DOHH2 (cell line): ENCODE measurements around the gene STIP1.

ENCODE experiments used
- H3F3A ChIP-seq: fragments of 200-600 bp; sonication (generic), shearing (Covaris generic); 2 replicates; pipeline ENCODE4 v1.6.0; 2016; ENCODE audit warnings: antibody characterized with exemption, mild to moderate bottlenecking; ENCODE audit not compliant: control insufficient read depth, insufficient read depth
- H3K27ac ChIP-seq: fragments of 200-600 bp; sonication (generic); 2 replicates; pipeline ENCODE4 v1.5.1; 2014; ENCODE audit warnings: low read depth, mild to moderate bottlenecking, low read length, moderate library complexity
- H3K27me3 ChIP-seq: fragments of 200-600 bp; sonication (generic); 2 replicates; pipeline ENCODE4 v1.6.1; 2014; ENCODE audit warnings: mild to moderate bottlenecking, low read length, mixed read lengths; ENCODE audit not compliant: control insufficient read depth
- H3K36me3 ChIP-seq: fragments of 200-600 bp; sonication (generic); 2 replicates; pipeline ENCODE4 v1.6.1; 2014; ENCODE audit warnings: mild to moderate bottlenecking, low read length, moderate library complexity, mixed read lengths; ENCODE audit not compliant: control insufficient read depth
- H3K4me1 ChIP-seq: fragments of 200-600 bp; sonication (generic); 2 replicates; pipeline ENCODE4 v1.6.1; 2014; ENCODE audit warnings: mild to moderate bottlenecking, low read length, mixed read lengths; ENCODE audit not compliant: control insufficient read depth
- H3K4me2 ChIP-seq: fragments of 200-600 bp; sonication (generic); 2 replicates; pipeline ENCODE4 v1.6.0; 2014; ENCODE audit warnings: mild to moderate bottlenecking, low read length, moderate library complexity
- H3K4me3 ChIP-seq: fragments of 200-600 bp; sonication (generic); 2 replicates; pipeline ENCODE4 v1.5.1; 2014; ENCODE audit warnings: mild to moderate bottlenecking, low read length, mixed read lengths
- H3K79me2 ChIP-seq: fragments of 200-600 bp; sonication (generic); 2 replicates; pipeline ENCODE4 v1.6.1; 2014; ENCODE audit warnings: mild to moderate bottlenecking, low read length, mixed read lengths; ENCODE audit not compliant: control insufficient read depth
- H3K9me2 ChIP-seq: fragments of 200-600 bp; sonication (generic); replicated peaks from 2 replicates; pipeline ENCODE4 v1.6.1; 2014; ENCODE audit warnings: mild to moderate bottlenecking, low read length, mixed read lengths; ENCODE audit not compliant: control insufficient read depth
- H3K9me3 ChIP-seq: fragments of 200-600 bp; sonication (generic); 2 replicates; pipeline ENCODE4 v1.6.1; 2014; ENCODE audit warnings: antibody characterized with exemption, low read length, mixed read lengths; ENCODE audit not compliant: control insufficient read depth, insufficient read depth
- H4K20me1 ChIP-seq: fragments of 200-600 bp; sonication (generic); 2 replicates; pipeline ENCODE4 v1.6.0; 2014; ENCODE audit warnings: low read depth, mild to moderate bottlenecking, antibody characterized with exemption, low read length, moderate library complexity; ENCODE audit not compliant: control insufficient read depth, insufficient read depth
- CTCF ChIP-seq: fragments of 200-600 bp; sonication (generic); IDR thresholded peaks from one replicate; pipeline ENCODE4 v1.5.1; 2014; ENCODE audit warnings: antibody characterized with exemption, mild to moderate bottlenecking, low read depth, low read length; ENCODE audit not compliant: poor library complexity, severe bottlenecking
- EZH2phosphoT487 ChIP-seq: fragments of 200-600 bp; sonication (generic); IDR thresholded peaks from 2 replicates; pipeline ENCODE4 v1.6.1; 2017; ENCODE audit warnings: borderline replicate concordance, mild to moderate bottlenecking, antibody characterized with exemption, low read length, moderate library complexity, mixed read lengths

STIP1 gene

DNA sequence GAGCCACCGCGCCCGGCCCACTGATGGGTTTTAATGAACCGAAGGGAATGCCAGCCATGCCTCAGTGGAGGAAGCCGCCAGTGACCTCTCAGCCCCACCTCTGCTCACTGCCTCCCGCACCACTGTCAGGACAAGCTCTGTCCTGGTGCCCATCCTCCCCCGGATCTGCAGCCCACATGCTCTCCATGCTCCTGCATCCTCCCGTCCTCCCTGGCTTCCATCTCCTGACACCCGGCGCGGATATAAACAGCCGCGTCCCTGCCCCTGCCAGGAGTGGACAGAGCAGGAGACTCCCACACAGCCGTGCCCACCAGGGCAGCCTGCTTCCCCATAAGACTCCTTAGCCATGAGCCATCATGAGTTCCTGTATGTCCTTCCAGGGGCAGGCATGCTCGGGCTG lies 46.9 kb upstream of the STIP1 start:
- TF ChIP-seq EZH2phosphoT487 (no peak), CTCF (no peak)
- Histone ChIP-seq H3K27me3 (no peaks in the 10 kb centered on the region), H3K4me1 (no peaks in the 10 kb centered on the region), H3K9me2 (no peaks in the 10 kb centered on the region), H3K9me3 (no peaks in the 10 kb centered on the region), H3F3A (no peaks in the 10 kb centered on the region), H3K4me2 (no peak overlapping the region), H3K79me2 (no peaks in the 10 kb centered on the region), H3K4me3 (no peak overlapping the region), H3K27ac (no peak overlapping the region), H4K20me1 (no peaks in the 10 kb centered on the region), H3K36me3 (no peaks in the 10 kb centered on the region)

GRCh38 chr11:64140082-64140481 lies 45.9 kb upstream of the STIP1 start:
- Histone ChIP-seq H4K20me1 (no peaks in the 10 kb centered on the region), H3K27ac (no peak overlapping the region), H3F3A (no peaks in the 10 kb centered on the region), H3K79me2 (no peaks in the 10 kb centered on the region), H3K4me3 (no peak overlapping the region), H3K4me2 (no peak overlapping the region), H3K9me3 (no peaks in the 10 kb centered on the region), H3K4me1 (no peaks in the 10 kb centered on the region), H3K36me3 (no peaks in the 10 kb centered on the region), H3K9me2 (no peaks in the 10 kb centered on the region), H3K27me3 (no peaks in the 10 kb centered on the region)
- TF ChIP-seq CTCF (no peak), EZH2phosphoT487 (no peak)

GRCh38 chr11:64141081-64141783 lies 44.7 kb upstream of the STIP1 start:
- TF ChIP-seq EZH2phosphoT487 (no peak), CTCF (no peak)
- H3K9me3 ChIP-seq: no peaks in the 10 kb centered on the region
- H4K20me1 ChIP-seq: no peaks in the 10 kb centered on the region
- no peaks in the 10 kb centered on the region for H3K4me1 ChIP-seq
- H3K79me2 ChIP-seq: no peaks in the 10 kb centered on the region
- no peaks in the 10 kb centered on the region for H3K36me3 ChIP-seq
- H3K4me3 ChIP-seq: no peak overlapping the region
- H3K4me2 ChIP-seq: no peak overlapping the region
- H3K27ac ChIP-seq: no peak overlapping the region
- H3F3A ChIP-seq: no peaks in the 10 kb centered on the region
- no peaks in the 10 kb centered on the region for H3K27me3 ChIP-seq
- H3K9me2 ChIP-seq: no peaks in the 10 kb centered on the region
